ENCODE results near the gene CAPN8.

GRCh38 chr1:223710179-223711133 lies 45.0 kb upstream of the CAPN8 start:
- TF ChIP-seq POLR2A (IDR thresholded peaks at IDR 0.05; ENCODE audit: low read depth, low read length) (no peak), POLR2AphosphoS5 (IDR thresholded peaks at IDR 0.05; ENCODE audit: low read depth, low read length) (no peak), TAF1 (IDR thresholded peaks at IDR 0.05; ENCODE audit: low read depth, low read length) (no peak), SPI1 (IDR thresholded peaks at IDR 0.05; ENCODE audit: low read depth, low read length) (no peak)
